ENCODE results near the gene ARF5.
"Not testable (repeated sequence)": the region's sequence is repeated elsewhere in the genome, so short reads cannot be mapped to it uniquely, and the experiment has no call there.

The ARF5 gene
- total RNA-seq = 24.5 to 70.2 (median 44.3) reads per million in 17 experiments

- peak; percentile 89 to 96 (median 94) for DNase-seq
Measured at GRCh38 chr7:127588019-127588696, at the start of gene ARF5. TSS of gene ARF5 (plus strand) at chr7:127588411. CDS start at chr7:127588499, 88 bp downstream.

GRCh38 chr7:127539116-127539515, 49.1 kb upstream of the ARF5 start:
- no peak for DNase-seq

- not testable (repeated sequence) for DNase-seq
Measured at GRCh38 chr7:127540461-127540860, 47.8 kb upstream of the ARF5 start.

- DNase-seq = no peak
Measured at GRCh38 chr7:127541548-127541947, 46.7 kb upstream of the ARF5 start.

GRCh38 chr7:127546313-127546712, 41.9 kb upstream of the ARF5 start:
- no peak for DNase-seq

GRCh38 chr7:127550247-127550646, 38.0 kb upstream of the ARF5 start:
- no peak for DNase-seq

- DNase-seq = no peak
Measured at GRCh38 chr7:127551941-127552340, 36.3 kb upstream of the ARF5 start.

- no peak for DNase-seq
Measured at GRCh38 chr7:127556404-127556803, 31.8 kb upstream of the ARF5 start.

GRCh38 chr7:127557803-127558202, 30.4 kb upstream of the ARF5 start:
- no peak for DNase-seq

GRCh38 chr7:127566242-127566641, 22.0 kb upstream of the ARF5 start:
- no peak for DNase-seq

- not testable (repeated sequence) for DNase-seq
Measured at GRCh38 chr7:127568034-127568433, 20.2 kb upstream of the ARF5 start.

- DNase-seq = no peak
Measured at GRCh38 chr7:127571741-127572505, 16.3 kb upstream of the ARF5 start.

- no peak for DNase-seq
Measured at GRCh38 chr7:127578036-127578684, 10.1 kb upstream of the ARF5 start.

- DNase-seq = no peak
Measured at GRCh38 chr7:127578711-127579275, 9.4 kb upstream of the ARF5 start.

- no peak for DNase-seq
Measured at GRCh38 chr7:127580612-127581011, 7.6 kb upstream of the ARF5 start.

GRCh38 chr7:127581716-127582115, 6.5 kb upstream of the ARF5 start:
- DNase-seq = no peak

GRCh38 chr7:127582361-127582760, 5.8 kb upstream of the ARF5 start:
- DNase-seq = no peak

GRCh38 chr7:127584648-127585043, 3.6 kb upstream of the ARF5 start:
- DNase-seq = no peak

GRCh38 chr7:127585044-127585953, 2.9 kb upstream of the ARF5 start, which contains the start of gene GCC1:
TSS of gene GCC1 (minus strand) at chr7:127585596. CDS start at chr7:127585182, 414 bp downstream.
- peak; percentile 93 to 98 (median 96) for DNase-seq

GRCh38 chr7:127586346-127586745, 1.9 kb upstream of the ARF5 start:
- no peak for DNase-seq

GRCh38 chr7:127587663-127588018, 570 bp upstream of the ARF5 start:
- peak; percentile 15 to 28 (median 24) for DNase-seq
